ENCODE results near the gene MIPEP.

MIPEP gene

DNA sequence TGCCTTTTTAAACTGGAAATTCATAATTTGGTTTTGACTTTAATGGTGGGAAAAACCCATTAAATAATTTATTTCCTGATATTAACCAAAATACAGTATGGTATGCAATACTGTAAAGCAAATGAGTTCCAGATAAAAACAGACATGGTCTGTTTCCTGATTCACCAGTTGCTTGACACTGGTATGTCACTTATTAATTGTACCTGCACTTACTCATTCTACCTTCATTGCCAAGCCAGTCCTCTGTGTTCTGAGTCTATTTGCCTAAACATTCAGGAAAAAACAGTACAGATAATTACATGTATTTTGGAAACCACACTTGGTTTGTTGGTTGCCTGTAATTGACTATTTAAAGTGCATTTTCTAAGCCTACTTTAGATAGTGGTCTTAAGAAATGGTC is 159.7 kb downstream of the MIPEP start:
- TF ChIP-seq ZNF132 (tag by site-specific recombination; IDR thresholded peaks at IDR 0.05; ENCODE audit: borderline replicate concordance): no peak
- TF ChIP-seq ZNF37A (tag by site-specific recombination; IDR thresholded peaks at IDR 0.05): no peak
- no peak for TF ChIP-seq ZNF341 (tag by site-specific recombination; IDR thresholded peaks at IDR 0.05; ENCODE audit: low read depth)
- no peak for TF ChIP-seq ZNF501 (tag by site-specific recombination; IDR thresholded peaks at IDR 0.05)
- no peak for TF ChIP-seq HOXD13 (CRISPR knock-in tag; IDR thresholded peaks at IDR 0.05; ENCODE audit: borderline replicate concordance)
- TF ChIP-seq ZNF354C (tag by site-specific recombination; IDR thresholded peaks at IDR 0.05; ENCODE audit: borderline replicate concordance, low read depth): no peak
- no peak for TF ChIP-seq ZNF23 (tag by site-specific recombination; IDR thresholded peaks at IDR 0.05; ENCODE audit: borderline replicate concordance)
- TF ChIP-seq ZBTB21 (tag by site-specific recombination; IDR thresholded peaks at IDR 0.05): no peak
- no peak for TF ChIP-seq ZNF350 (tag by site-specific recombination; IDR thresholded peaks at IDR 0.05)
- TF ChIP-seq, protein P1, sequence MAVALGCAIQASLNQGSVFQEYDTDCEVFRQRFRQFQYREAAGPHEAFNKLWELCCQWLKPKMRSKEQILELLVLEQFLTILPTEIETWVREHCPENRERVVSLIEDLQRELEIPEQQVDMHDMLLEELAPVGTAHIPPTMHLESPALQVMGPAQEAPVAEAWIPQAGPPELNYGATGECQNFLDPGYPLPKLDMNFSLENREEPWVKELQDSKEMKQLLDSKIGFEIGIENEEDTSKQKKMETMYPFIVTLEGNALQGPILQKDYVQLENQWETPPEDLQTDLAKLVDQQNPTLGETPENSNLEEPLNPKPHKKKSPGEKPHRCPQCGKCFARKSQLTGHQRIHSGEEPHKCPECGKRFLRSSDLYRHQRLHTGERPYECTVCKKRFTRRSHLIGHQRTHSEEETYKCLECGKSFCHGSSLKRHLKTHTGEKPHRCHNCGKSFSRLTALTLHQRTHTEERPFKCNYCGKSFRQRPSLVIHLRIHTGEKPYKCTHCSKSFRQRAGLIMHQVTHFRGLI (tag by site-specific recombination; IDR thresholded peaks at IDR 0.05): no peak
- TF ChIP-seq SP7 (tag by site-specific recombination; IDR thresholded peaks at IDR 0.05): no peak
- TF ChIP-seq, protein P2, sequence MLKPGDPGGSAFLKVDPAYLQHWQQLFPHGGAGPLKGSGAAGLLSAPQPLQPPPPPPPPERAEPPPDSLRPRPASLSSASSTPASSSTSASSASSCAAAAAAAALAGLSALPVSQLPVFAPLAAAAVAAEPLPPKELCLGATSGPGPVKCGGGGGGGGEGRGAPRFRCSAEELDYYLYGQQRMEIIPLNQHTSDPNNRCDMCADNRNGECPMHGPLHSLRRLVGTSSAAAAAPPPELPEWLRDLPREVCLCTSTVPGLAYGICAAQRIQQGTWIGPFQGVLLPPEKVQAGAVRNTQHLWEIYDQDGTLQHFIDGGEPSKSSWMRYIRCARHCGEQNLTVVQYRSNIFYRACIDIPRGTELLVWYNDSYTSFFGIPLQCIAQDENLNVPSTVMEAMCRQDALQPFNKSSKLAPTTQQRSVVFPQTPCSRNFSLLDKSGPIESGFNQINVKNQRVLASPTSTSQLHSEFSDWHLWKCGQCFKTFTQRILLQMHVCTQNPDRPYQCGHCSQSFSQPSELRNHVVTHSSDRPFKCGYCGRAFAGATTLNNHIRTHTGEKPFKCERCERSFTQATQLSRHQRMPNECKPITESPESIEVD (tag by site-specific recombination; IDR thresholded peaks at IDR 0.05): no peak
- TF ChIP-seq, protein P3, sequence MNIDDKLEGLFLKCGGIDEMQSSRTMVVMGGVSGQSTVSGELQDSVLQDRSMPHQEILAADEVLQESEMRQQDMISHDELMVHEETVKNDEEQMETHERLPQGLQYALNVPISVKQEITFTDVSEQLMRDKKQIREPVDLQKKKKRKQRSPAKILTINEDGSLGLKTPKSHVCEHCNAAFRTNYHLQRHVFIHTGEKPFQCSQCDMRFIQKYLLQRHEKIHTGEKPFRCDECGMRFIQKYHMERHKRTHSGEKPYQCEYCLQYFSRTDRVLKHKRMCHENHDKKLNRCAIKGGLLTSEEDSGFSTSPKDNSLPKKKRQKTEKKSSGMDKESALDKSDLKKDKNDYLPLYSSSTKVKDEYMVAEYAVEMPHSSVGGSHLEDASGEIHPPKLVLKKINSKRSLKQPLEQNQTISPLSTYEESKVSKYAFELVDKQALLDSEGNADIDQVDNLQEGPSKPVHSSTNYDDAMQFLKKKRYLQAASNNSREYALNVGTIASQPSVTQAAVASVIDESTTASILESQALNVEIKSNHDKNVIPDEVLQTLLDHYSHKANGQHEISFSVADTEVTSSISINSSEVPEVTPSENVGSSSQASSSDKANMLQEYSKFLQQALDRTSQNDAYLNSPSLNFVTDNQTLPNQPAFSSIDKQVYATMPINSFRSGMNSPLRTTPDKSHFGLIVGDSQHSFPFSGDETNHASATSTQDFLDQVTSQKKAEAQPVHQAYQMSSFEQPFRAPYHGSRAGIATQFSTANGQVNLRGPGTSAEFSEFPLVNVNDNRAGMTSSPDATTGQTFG (tag by site-specific recombination; IDR thresholded peaks at IDR 0.05; ENCODE audit: borderline replicate concordance): no peak
- Histone ChIP-seq H3K9me3 (ENCODE audit: control insufficient read depth, insufficient read depth, low read depth, low read length) (no peaks in the 10 kb centered on the region), H3K4me3 (ENCODE audit: low read depth, low read length) (no peak overlapping the region), H3K4me1 (ENCODE audit: control insufficient read depth, insufficient read depth, low read length) (no peaks in the 10 kb centered on the region), H3K36me3 (ENCODE audit: control insufficient read depth in 2 of 2, insufficient read depth in 1 of 2, low read length in 2 of 2) (peaks cover 0 to 7% of the 10 kb centered on the region in 2 experiments; a peak in 1 of 3 replicates), H3K27ac (ENCODE audit: extremely low read depth, low read depth, low read length) (no peak overlapping the region)
- POLR2A ChIA-PET: no interaction called here
- CTCF ChIA-PET: interaction anchor here (0.7 kb wide), 1 partner anchor 12 kb away, joined by 3 read pairs; no protein-coding TSS in a partner anchor

DNA sequence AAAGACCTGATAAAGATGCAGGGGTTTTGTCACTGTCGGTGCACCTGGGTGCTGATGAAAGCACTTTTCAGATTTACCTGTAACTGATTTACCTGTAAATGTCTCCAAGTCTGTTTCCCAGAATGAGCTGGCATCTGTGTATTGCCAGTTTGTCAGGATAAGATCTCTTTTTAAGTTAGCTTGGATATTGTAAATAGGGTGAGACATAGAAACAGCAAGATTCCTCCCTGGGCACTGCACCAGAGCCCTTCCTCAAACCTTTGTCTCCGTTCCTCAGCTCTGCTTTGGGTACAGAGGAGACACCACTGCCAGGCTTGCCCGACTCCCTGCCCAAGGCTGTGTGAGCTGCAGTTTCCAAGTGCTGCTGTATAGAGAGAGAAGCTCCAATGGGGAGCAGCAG is 160.4 kb downstream of the MIPEP start:
- no peaks in the 10 kb centered on the region for H3K9me3 ChIP-seq (ENCODE audit: control insufficient read depth, insufficient read depth, low read depth, low read length)
- H3K36me3 ChIP-seq (ENCODE audit: control insufficient read depth in 2 of 2, insufficient read depth in 1 of 2, low read length in 2 of 2): peaks cover 0 to 7% of the 10 kb centered on the region in 2 experiments; a peak in 1 of 3 replicates
- no peak overlapping the region for H3K4me3 ChIP-seq (ENCODE audit: low read depth, low read length)
- ChIA-PET CTCF (no interaction called here), POLR2A (no interaction called here)
- TF ChIP-seq HOXC10 (CRISPR knock-in tag; IDR thresholded peaks at IDR 0.05) (no peak), ZNF112 (tag by site-specific recombination; IDR thresholded peaks at IDR 0.05) (no peak)
- no peaks in the 10 kb centered on the region for H3K4me1 ChIP-seq (ENCODE audit: control insufficient read depth, insufficient read depth, low read length)
- H3K27ac ChIP-seq (ENCODE audit: extremely low read depth, low read depth, low read length): no peak overlapping the region

DNA sequence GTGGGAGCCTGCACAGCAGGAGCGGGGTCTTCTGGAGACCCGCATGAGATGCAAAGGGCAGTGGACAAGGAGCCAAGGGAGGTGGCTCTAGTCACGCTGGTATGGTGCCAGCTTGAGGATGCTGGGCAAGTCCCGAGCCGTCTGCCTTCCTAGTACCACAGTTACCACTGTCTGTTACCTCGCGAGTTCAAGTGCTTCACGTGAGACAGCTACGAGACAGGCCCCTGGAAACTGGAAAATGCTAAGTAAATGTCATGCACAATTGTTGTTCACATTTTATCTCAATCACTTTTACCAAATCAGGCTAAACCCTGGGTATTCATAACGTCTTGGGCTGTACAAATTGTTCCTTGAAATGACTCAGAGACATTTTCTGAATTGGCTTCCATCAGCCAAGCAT is 163.3 kb downstream of the MIPEP start:
- Histone ChIP-seq H3K4me3 (ENCODE audit: low read depth, low read length) (no peak overlapping the region), H3K9me3 (ENCODE audit: control insufficient read depth, insufficient read depth, low read depth, low read length) (no peaks in the 10 kb centered on the region), H3K4me1 (ENCODE audit: control insufficient read depth, insufficient read depth, low read length) (no peaks in the 10 kb centered on the region), H3K36me3 (ENCODE audit: control insufficient read depth in 2 of 2, insufficient read depth in 1 of 2, low read length in 2 of 2) (peaks cover 0 to 7% of the 10 kb centered on the region in 2 experiments; a peak in 1 of 3 replicates), H3K27ac (ENCODE audit: extremely low read depth, low read depth, low read length) (no peak overlapping the region)
- ChIA-PET CTCF (interaction anchor here (1.1 kb wide), 1 partner anchor 9 kb away, joined by 3 read pairs; no protein-coding TSS in a partner anchor), POLR2A (no interaction called here)
- TF ChIP-seq ZBTB21 (tag by site-specific recombination; IDR thresholded peaks at IDR 0.05): no peak
- no peak for TF ChIP-seq ZNF114 (tag by site-specific recombination; IDR thresholded peaks at IDR 0.05)
- TF ChIP-seq ZNF521 (tag by site-specific recombination; IDR thresholded peaks at IDR 0.05): no peak
- TF ChIP-seq, protein P4, sequence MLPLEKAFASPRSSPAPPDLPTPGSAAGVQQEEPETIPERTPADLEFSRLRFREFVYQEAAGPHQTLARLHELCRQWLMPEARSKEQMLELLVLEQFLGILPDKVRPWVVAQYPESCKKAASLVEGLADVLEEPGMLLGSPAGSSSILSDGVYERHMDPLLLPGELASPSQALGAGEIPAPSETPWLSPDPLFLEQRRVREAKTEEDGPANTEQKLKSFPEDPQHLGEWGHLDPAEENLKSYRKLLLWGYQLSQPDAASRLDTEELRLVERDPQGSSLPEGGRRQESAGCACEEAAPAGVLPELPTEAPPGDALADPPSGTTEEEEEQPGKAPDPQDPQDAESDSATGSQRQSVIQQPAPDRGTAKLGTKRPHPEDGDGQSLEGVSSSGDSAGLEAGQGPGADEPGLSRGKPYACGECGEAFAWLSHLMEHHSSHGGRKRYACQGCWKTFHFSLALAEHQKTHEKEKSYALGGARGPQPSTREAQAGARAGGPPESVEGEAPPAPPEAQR (tag by site-specific recombination; IDR thresholded peaks at IDR 0.05): no peak
- TF ChIP-seq ZNF558 (tag by site-specific recombination; IDR thresholded peaks at IDR 0.05): no peak
- TF ChIP-seq REPIN1 (tag by site-specific recombination; IDR thresholded peaks at IDR 0.05; ENCODE audit: low read depth): no peak
- TF ChIP-seq RBAK (tag by site-specific recombination; IDR thresholded peaks at IDR 0.05): no peak
- no peak for TF ChIP-seq ZNF555 (tag by site-specific recombination; conservative IDR thresholded peaks at IDR 0.05)
- no peak for TF ChIP-seq HOXC10 (CRISPR knock-in tag; IDR thresholded peaks at IDR 0.05)
- TF ChIP-seq ZNF169 (tag by site-specific recombination; IDR thresholded peaks at IDR 0.05): no peak
- no peak for TF ChIP-seq ZNF121 (tag by site-specific recombination; IDR thresholded peaks at IDR 0.05)

All from HEK293 (cell line).